Mesodermal cell (in vitro differentiated cells): ENCODE results near the gene RELN.

Source experiments
- H3K27ac ChIP-seq: 2 replicates; pipeline ENCODE4 v1.7.0; 2013; ENCODE audit warnings: mild to moderate bottlenecking, low read depth, low read length, moderate library complexity; ENCODE audit not compliant: severe bottlenecking
- H3K36me3 ChIP-seq: 2 replicates; pipeline ENCODE4 v1.7.1; 2013; ENCODE audit warnings: mild to moderate bottlenecking, low read length, moderate library complexity; ENCODE audit not compliant: control insufficient read depth, insufficient read depth
- H3K4me1 ChIP-seq: one replicate; pipeline ENCODE4 v1.7.1; 2013; ENCODE audit warnings: mild to moderate bottlenecking, low read length; ENCODE audit not compliant: insufficient read depth, control insufficient read depth, poor library complexity, severe bottlenecking
- H3K4me3 ChIP-seq: 2 replicates; pipeline ENCODE4 v1.7.0; 2013; ENCODE audit warnings: low read length, control low read depth, mild to moderate bottlenecking; ENCODE audit not compliant: insufficient read depth, poor library complexity, severe bottlenecking; ENCODE audit errors: extremely low read depth
- H3K9me3 ChIP-seq: 2 replicates; pipeline ENCODE4 v1.7.1; 2013; ENCODE audit warnings: mild to moderate bottlenecking, low read length, moderate library complexity; ENCODE audit not compliant: control insufficient read depth
- WGBS, 2 experiments: methylation state at CpG; one replicate each; pipeline ENCODE4 v1.1.5; 2013; ENCODE audit warnings: missing lambda C conversion rate in 2 of 2; ENCODE audit not compliant: insufficient coverage in 2 of 2; 5-methylcytosine and 5-hydroxymethylcytosine counted together

The RELN gene

GRCh38 chr7:103660455-103661371 is 328.7 kb downstream of the RELN start:
- H3K36me3 ChIP-seq = no peaks in the 10 kb centered on the region
- H3K27ac ChIP-seq = peak overlapping the region; percentile 25
- peaks cover 12% of the 10 kb centered on the region for H3K4me1 ChIP-seq
- 90 to 100% methylated on average over 4 to 7 of the region's 7 CpGs for WGBS, 2 experiments
- H3K4me3 ChIP-seq = no peak overlapping the region
- no peaks in the 10 kb centered on the region for H3K9me3 ChIP-seq

DNA sequence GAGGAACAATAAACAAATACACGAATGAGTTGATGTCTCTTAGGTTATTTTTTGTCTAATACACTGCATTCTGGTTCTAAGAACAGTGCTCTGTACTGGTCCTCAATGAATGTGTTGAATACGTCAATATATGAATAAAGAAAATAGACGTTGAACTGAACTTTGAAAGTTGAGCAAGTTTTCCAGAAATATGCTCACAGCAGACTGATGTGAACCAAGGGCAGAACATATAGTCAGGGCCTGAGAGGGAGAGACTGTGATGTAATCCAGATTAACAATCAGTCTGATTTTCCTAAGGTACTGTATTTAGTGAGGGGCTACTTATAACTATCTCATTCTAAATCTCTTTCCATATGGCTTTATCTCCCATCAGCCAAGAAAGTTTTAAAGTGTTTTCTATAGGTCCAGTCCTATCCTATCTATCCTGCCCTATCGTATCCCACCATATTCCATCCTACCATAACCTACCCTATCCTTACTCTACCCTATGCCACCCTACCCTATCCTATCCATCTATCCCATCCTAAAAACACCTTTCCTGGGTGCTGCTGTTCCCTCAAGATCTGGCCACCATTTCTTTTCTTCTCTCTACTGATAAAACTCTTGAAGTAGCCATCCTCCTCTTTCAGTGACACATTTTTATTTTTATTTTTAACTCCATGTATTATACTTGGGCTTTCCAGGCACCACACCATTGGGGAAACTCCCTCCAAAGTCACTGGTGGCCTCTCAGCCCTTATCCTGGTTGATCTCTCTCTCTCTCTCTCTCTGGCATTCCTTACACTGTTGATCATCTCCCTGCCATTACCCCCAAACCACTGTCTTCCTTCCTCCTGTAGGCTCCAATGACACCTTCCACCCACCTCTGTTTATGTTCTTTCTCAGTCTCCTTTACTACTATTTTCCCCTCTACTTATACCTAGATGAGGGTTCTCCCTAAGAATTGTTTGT is 331.1 kb downstream of the RELN start:
- WGBS, 2 experiments = 86 to 100% methylated on average over 4 of the region's 4 CpGs
- Histone ChIP-seq H3K27ac (no peak overlapping the region), H3K4me1 (peaks cover 12% of the 10 kb centered on the region), H3K4me3 (no peak overlapping the region), H3K9me3 (no peaks in the 10 kb centered on the region), H3K36me3 (no peaks in the 10 kb centered on the region)

- WGBS, 2 experiments = 74 to 81% methylated on average over 2 to 3 of the region's 4 CpGs
Observed at GRCh38 chr7:103657474-103657894, 332.0 kb downstream of the RELN start.

DNA sequence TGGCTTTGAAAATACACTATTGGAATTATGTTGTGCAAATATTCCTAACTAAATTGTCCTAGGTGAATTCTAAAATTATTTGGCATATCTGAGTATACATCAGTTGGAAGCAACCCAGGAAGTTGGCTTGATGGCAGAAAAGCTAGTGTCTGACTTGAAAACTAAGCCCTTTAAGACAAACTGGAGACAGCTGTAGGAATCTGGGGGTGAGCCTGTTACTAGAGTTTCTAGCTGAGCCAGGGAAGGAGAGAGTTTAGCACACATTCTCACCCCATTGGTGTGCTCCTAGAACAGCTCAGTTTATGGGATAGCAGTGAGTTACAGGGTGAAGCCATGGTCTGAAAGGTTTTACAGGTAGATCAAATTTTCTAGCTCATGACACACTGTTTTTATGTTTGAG is 333.2 kb downstream of the RELN start:
- Histone ChIP-seq H3K36me3 (no peaks in the 10 kb centered on the region), H3K4me1 (peaks cover 12% of the 10 kb centered on the region), H3K9me3 (no peaks in the 10 kb centered on the region), H3K4me3 (no peak overlapping the region), H3K27ac (no peak overlapping the region)

More at GRCh38 chr7:103657474-103657894, 332.0 kb downstream of the RELN start:
- peaks cover 12% of the 10 kb centered on the region for H3K4me1 ChIP-seq
- no peak overlapping the region for H3K27ac ChIP-seq
- H3K9me3 ChIP-seq = no peaks in the 10 kb centered on the region
- no peak overlapping the region for H3K4me3 ChIP-seq
- no peaks in the 10 kb centered on the region for H3K36me3 ChIP-seq

DNA sequence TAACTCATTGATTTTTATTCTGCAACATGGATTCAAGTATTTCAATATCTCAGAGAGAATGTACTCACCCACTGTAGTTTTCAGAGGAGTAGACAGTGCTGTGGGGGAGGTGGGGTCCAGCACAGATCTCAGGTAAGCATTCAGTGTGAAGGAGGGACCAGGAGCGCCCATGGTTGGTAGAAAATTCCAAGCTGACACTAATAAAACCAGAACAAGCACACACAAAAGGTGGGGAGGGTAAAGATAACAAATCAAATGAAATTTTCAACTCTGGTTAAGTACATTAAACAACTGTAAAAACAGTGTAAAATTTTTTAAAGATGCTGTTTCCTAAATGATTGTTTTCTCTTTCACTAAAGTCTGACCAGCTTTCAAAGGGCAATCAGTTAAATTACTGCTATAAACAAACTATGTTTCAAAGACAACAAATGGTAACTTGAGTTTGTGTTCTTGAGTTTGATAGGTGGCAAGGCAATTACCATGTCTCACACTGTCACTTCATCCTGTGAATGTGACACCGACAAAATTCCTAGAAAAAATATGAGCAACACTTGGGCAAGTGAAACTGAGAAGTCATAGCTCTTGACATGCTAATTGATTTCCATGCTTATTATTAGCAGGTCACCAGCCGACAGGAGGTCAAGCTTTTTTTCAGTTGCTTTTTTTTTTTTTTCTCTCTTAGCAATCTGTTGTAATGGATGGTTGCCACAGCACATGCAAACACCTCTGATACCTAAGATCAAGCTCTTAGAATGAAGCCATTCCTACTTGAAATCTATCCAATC is 337.7 kb downstream of the RELN start:
- Histone ChIP-seq H3K27ac (no peak overlapping the region), H3K36me3 (no peaks in the 10 kb centered on the region), H3K9me3 (peaks cover 6% of the 10 kb centered on the region), H3K4me1 (no peaks in the 10 kb centered on the region), H3K4me3 (no peak overlapping the region)
- 25% methylated on average over 1 of the region's 3 CpGs; no CpG with 5 or more reads in 1 of the 2 experiments for WGBS, 2 experiments

DNA sequence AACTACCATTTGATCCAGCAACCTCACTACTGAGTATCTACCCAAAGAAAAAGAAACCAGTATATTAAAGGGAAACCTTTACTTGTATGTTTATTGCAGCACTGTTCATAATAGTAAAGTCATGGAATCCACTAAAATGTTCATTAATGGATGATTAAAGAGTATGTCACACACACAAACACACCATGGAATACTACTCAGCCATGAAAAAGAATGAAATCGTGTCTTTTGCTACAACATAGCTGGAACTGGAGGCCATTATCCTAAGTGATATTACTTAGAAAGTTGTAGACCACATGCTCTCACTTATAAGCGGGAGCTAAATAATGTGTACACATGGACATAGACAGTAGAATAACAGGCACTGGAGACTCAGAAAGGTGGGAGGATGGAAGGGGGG is 340.4 kb downstream of the RELN start:
- Histone ChIP-seq H3K4me1 (no peaks in the 10 kb centered on the region), H3K4me3 (no peak overlapping the region), H3K36me3 (no peaks in the 10 kb centered on the region), H3K27ac (no peak overlapping the region), H3K9me3 (peaks cover 6% of the 10 kb centered on the region)
- WGBS, 2 experiments = 100% methylated on average over 1 of the region's 2 CpGs

DNA sequence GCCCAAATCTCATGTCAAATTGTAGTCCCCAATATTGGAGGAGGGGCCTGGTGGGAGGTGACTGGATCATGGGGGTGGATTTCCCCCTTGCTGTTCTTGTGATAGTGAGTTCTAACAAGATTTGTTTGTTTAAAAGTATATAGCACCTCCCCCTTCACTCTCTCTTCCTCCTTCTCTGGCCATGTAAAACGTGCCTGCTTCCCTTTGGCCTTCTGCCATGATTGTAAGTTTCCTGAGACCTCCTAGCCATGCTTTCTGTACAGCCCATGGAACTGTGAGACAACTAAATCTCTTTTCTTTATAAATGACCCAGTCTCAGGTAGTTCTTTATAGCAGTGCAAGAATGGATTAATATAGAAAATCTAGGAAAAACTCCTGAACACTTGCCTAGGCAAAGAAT is 341.3 kb downstream of the RELN start:
- H3K36me3 ChIP-seq = no peaks in the 10 kb centered on the region
- H3K4me1 ChIP-seq = no peaks in the 10 kb centered on the region
- H3K9me3 ChIP-seq = peaks cover 6% of the 10 kb centered on the region
- H3K4me3 ChIP-seq = no peak overlapping the region
- WGBS, 2 experiments = 20 to 50% methylated on average over 1 of the region's 1 CpG
- no peak overlapping the region for H3K27ac ChIP-seq

GRCh38 chr7:103644319-103644718 is 345.1 kb downstream of the RELN start:
- no CpG with 5 or more reads among the region's 2 CpGs for WGBS, 2 experiments
- Histone ChIP-seq H3K4me3 (no peak overlapping the region), H3K27ac (no peak overlapping the region), H3K9me3 (peaks cover 6% of the 10 kb centered on the region), H3K4me1 (peaks cover 4% of the 10 kb centered on the region), H3K36me3 (no peaks in the 10 kb centered on the region)

DNA sequence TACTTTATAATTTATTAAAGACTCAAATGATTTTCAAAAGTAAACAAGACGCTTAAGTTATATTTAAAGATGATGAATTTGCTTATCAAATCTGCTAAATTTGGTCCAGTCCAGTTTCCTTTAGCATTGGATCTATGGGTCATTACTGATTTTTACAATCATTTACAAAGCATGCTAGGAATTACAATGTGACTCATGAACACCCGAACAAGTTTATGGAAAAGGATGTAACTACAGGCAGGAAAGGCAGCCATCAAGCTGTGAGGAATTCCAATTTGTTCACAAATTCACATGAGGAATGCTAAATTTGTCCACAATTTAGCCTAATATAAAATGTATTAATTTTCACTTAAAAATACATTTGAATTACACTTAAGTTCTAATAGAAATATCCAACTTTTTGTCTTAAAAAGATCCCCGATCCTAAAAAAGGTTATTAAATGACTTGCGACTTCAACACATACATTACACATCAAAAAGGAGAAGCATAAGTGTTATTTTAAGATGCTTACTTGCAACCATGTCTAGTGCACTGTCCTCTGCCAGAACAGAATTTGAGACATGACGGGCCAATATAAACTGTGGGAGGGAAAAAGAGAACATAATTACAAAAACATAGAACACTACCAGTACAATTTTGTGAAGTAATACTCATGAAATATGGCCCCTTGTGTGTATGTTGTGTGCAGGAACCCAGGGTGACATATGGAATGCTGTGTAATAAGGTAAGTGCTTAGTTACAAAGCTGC is 349.3 kb downstream of the RELN start:
- no CpG with 5 or more reads among the region's 5 CpGs for WGBS, 2 experiments
- Histone ChIP-seq H3K9me3 (no peaks in the 10 kb centered on the region), H3K27ac (no peak overlapping the region), H3K4me3 (no peak overlapping the region), H3K36me3 (no peaks in the 10 kb centered on the region), H3K4me1 (peaks cover 4% of the 10 kb centered on the region)

DNA sequence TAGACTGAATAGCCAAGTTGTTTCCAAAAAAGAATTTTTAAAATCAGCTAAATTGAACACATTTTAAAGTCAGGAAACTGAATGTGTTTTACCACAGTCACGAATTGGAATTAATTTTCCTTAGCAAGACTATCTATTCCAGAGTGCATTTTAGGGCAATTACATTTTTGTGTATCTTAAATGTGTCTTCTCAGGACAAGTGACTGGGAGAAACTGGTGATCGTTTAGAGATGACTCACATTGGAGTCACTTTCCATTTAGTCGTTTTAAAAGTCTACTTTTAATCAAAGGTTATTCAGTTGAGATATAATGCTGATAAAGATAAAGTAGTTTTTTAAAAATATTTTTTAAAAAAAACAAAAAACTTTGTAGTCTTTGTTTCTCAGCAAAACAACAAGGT is 351.7 kb downstream of the RELN start:
- H3K36me3 ChIP-seq = no peaks in the 10 kb centered on the region
- H3K9me3 ChIP-seq = no peaks in the 10 kb centered on the region
- peaks cover 4% of the 10 kb centered on the region for H3K4me1 ChIP-seq
- H3K27ac ChIP-seq = no peak overlapping the region
- no peak overlapping the region for H3K4me3 ChIP-seq
- no CpG with 5 or more reads among the region's 3 CpGs for WGBS, 2 experiments
